Measurements from ENCODE around the gene ST3GAL5. TPM values are rescaled to one million over a fixed set of nuclear protein-coding genes. Genes with fewer than 3 reads are reported as not detected.
"Not testable (repeated sequence)": the region's sequence is repeated elsewhere in the genome, so short reads cannot be mapped to it uniquely, and the experiment has no call there.

The ST3GAL5 gene
- total and polyA plus RNA-seq, 10 donors, result 18.7 to 124 (median 74.1) TPM

DNA sequence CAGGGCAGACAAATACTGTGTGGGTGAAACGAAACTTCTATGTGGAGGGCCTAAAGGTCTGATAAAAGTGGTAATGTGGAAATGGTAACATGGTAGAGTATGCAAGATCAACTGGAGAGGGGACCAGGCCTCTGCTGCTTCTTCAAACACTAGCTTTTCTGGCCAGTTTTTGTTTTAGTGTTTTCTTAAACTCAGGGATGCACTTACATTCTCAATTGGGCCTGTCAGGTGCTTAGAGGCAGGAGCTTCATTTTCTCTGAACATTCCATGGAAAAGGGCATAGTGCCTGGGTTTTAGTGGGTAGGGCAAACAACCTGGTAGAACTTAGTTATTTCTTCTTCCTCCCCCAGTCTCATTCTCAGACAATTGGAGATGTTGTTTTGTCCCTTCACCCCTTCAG is 10.5 kb upstream of the ST3GAL5 start:
- Histone ChIP-seq H3K9me3 (peaks cover 0 to 21% (median 4%) of the 10 kb centered on the region in 8 donors), H3K27ac (no peak overlapping the region), H3K36me3 (peaks cover 0 to 5% (median 0%) of the 10 kb centered on the region in 6 donors), H3K4me3 (no peak overlapping the region), H3K4me1 (peaks cover 0 to 10% (median under 1%) of the 10 kb centered on the region in 6 donors), H3K27me3 (replicated peaks in 1 of 7) (no peaks in the 10 kb centered on the region)
- TF ChIP-seq POLR2AphosphoS5 (IDR thresholded peaks at IDR 0.05) (no peak), POLR2A (IDR thresholded peaks at IDR 0.05) (no peak), CTCF (IDR thresholded peaks at IDR 0.05 in 8 of 11, conservative IDR thresholded peaks at IDR 0.05 in 3 of 11) (no peak)
- WGBS, 5 donors, result 89 to 100% (median 91%) methylated on average over 1 of the region's 1 CpG
- DNase-seq, result no peak
- intact Hi-C loops (cut with DNase I; ENCODE audit: low total_unique reads), result no loop called here

GRCh38 chr2:85898881-85899280 is 10.1 kb upstream of the ST3GAL5 start:
- no peak for DNase-seq
- Histone ChIP-seq H3K36me3 (peaks cover 0 to under 1% (median 0%) of the 10 kb centered on the region in 6 donors), H3K27me3 (replicated peaks in 1 of 7) (no peaks in the 10 kb centered on the region), H3K4me1 (peaks cover 0 to 14% (median 3%) of the 10 kb centered on the region in 6 donors), H3K9me3 (peaks cover 0 to 21% (median 4%) of the 10 kb centered on the region in 8 donors), H3K27ac (no peak overlapping the region), H3K4me3 (no peak overlapping the region)
- TF ChIP-seq POLR2A (IDR thresholded peaks at IDR 0.05), result no peak
- WGBS, 5 donors, result 94 to 98% (median 97%) methylated on average over 1 of the region's 1 CpG
- intact Hi-C loops (cut with DNase I; ENCODE audit: low total_unique reads), result no loop called here

DNA sequence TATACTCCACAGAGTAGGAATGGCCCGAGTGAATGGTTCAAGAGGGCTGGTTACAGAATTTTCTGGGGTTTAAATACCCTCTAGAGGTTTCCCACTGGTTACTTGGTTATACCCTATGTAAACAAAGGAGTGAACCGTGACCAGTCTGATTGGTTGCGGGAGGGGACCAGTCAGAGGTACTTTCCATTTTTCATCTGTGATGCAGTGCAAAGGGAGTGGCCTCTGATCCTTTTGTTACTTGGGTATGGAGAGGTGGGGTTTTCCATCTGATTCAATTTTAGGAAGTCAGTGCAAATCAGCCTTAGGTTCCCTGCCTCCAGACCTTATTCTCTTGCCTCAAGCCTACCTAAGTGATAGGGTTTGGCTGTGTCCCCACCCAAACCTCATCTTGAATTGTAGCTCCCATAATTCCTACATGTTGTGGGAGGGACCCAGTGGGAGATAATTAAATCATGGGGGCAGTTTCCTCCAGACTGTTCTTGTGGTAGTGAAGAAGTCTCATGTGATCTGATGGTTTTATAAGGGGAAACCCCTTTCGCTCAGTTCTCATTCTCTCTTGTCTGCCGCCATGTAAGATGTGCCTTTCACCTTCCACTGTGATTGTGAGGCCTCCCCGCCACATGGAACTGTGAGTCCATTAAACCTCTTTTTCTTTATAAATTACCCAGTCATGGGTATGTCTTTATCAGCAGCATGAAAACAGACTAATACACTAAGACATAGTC is 5.9 kb upstream of the ST3GAL5 start:
- H3K36me3 ChIP-seq; DNase-seq; H3K4me3 ChIP-seq; H3K27me3 ChIP-seq (replicated peaks in 1 of 7); intact Hi-C loops (cut with DNase I; ENCODE audit: low total_unique reads): not testable (repeated sequence)
- Histone ChIP-seq H3K9me3 (peaks cover 0 to 21% (median 4%) of the 10 kb centered on the region in 8 donors), H3K4me1 (peaks cover 12 to 54% (median 38%) of the 10 kb centered on the region in 6 donors), H3K27ac (peak overlapping the region in 3 of 8 donors; percentile 2 to 36 (median 12))
- WGBS, 5 donors, result 94 to 97% (median 96%) methylated on average over 6 of the region's 6 CpGs

DNA sequence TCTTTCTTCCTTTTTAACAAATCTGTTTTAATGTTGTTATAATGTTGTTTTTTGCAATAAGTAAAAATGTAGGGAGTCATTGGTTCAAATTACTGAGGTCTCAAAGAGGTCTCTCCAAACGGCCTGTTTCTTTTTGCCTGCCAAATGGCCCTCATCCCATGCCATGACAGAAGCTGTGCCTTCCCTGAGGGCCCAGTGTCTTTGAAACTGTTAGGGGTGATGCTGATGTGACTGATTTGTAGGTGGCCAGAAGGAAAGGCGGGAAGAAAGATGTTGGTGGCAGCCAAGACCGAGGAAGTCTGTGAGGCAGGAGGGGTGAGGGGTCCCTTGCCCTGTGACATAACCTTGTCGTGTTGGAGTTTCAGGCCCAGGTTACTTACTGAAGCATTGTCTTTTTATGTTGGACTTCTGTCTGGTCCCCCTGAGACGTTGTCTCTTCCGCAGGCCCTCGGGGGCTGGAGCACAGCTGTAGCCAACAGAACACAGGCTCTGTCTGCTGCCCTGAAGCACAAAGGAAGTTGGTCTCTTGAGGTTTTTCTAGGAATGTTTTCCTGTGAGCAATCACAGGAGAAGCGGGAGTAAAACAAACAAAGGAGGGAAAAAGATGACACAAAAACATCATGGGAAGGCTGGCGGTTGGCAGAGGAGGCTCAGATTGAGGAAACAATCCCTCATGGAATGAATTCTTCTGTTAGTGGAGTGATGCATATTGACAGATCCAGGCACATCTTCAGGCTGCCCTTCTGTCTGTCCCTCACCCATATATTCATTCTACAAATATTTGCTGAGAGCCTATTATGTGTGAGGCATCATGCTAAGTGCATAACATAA is 4.9 kb upstream of the ST3GAL5 start:
- intact Hi-C loops (cut with DNase I; ENCODE audit: low total_unique reads), result no loop called here
- no peak for TF ChIP-seq POLR2AphosphoS5 (IDR thresholded peaks at IDR 0.05)
- no peak for TF ChIP-seq POLR2A (IDR thresholded peaks at IDR 0.05)
- no peak for TF ChIP-seq CTCF (IDR thresholded peaks at IDR 0.05 in 8 of 11, conservative IDR thresholded peaks at IDR 0.05 in 3 of 11)
- peak overlapping the region in 7 of 8 donors; percentile 2 to 59 (median 20) for H3K27ac ChIP-seq

More for the DNA sequence above, 4.9 kb upstream of the ST3GAL5 start:
- Histone ChIP-seq H3K4me3 (no peak overlapping the region), H3K4me1 (peaks cover 12 to 56% (median 44%) of the 10 kb centered on the region in 6 donors), H3K36me3 (no peaks in the 10 kb centered on the region), H3K9me3 (peaks cover 0 to 21% (median 4%) of the 10 kb centered on the region in 8 donors), H3K27me3 (replicated peaks in 1 of 7) (peaks cover 0 to 4% (median 0%) of the 10 kb centered on the region in 7 donors)
- 59 to 79% (median 70%) methylated on average over 9 of the region's 9 CpGs for WGBS, 5 donors
- DNase-seq, result no peak
